22Rv1 (cell line): Measurements from ENCODE around the gene SLC4A1AP.

ENCODE experiments used
- H3K27ac ChIP-seq: fragments of 450-650 bp; 2 replicates; pipeline ENCODE4 v1.5.1; 2017
- CTCF ChIP-seq: fragments of 450-650 bp; IDR thresholded peaks from 2 replicates; pipeline ENCODE4 v1.5.1; 2017; ENCODE audit warnings: mild to moderate bottlenecking
- ZFX ChIP-seq: fragments of 450-650 bp; IDR thresholded peaks from 2 replicates; pipeline ENCODE4 v1.6.1; 2017; ENCODE audit warnings: antibody characterized with exemption, borderline replicate concordance

The SLC4A1AP gene

GRCh38 chr2:27730261-27730662 lies 66.6 kb downstream of the SLC4A1AP start:
- H3K27ac ChIP-seq, result no peak overlapping the region
- TF ChIP-seq ZFX, result no peak
- no peak for TF ChIP-seq CTCF

- H3K27ac ChIP-seq, result no peak overlapping the region
- TF ChIP-seq ZFX (no peak), CTCF (no peak)
Observed at GRCh38 chr2:27730980-27731691, 67.4 kb downstream of the SLC4A1AP start.

GRCh38 chr2:27734305-27734704 lies 70.6 kb downstream of the SLC4A1AP start:
- TF ChIP-seq CTCF (no peak), ZFX (no peak)
- H3K27ac ChIP-seq, result no peak overlapping the region

GRCh38 chr2:27735263-27735904 lies 71.7 kb downstream of the SLC4A1AP start:
- TF ChIP-seq CTCF (no peak), ZFX (no peak)
- no peak overlapping the region for H3K27ac ChIP-seq

GRCh38 chr2:27736031-27736889 lies 72.6 kb downstream of the SLC4A1AP start:
- no peak overlapping the region for H3K27ac ChIP-seq
- no peak for TF ChIP-seq ZFX
- no peak for TF ChIP-seq CTCF

GRCh38 chr2:27736890-27737204 lies 73.2 kb downstream of the SLC4A1AP start:
- TF ChIP-seq CTCF (no peak), ZFX (no peak)
- H3K27ac ChIP-seq, result no peak overlapping the region
